ENCODE data around the gene P2RY13. TPM values are rescaled to one million over a fixed set of nuclear protein-coding genes. Genes with fewer than 3 reads are reported as not detected.
A peak's percentile ranks its signal among the peaks of the same experiment; 100 is the strongest.

P2RY13 gene
- total and polyA plus RNA-seq, 11 donors: 0.23 to 7.3 (median 0.45) TPM

DNA sequence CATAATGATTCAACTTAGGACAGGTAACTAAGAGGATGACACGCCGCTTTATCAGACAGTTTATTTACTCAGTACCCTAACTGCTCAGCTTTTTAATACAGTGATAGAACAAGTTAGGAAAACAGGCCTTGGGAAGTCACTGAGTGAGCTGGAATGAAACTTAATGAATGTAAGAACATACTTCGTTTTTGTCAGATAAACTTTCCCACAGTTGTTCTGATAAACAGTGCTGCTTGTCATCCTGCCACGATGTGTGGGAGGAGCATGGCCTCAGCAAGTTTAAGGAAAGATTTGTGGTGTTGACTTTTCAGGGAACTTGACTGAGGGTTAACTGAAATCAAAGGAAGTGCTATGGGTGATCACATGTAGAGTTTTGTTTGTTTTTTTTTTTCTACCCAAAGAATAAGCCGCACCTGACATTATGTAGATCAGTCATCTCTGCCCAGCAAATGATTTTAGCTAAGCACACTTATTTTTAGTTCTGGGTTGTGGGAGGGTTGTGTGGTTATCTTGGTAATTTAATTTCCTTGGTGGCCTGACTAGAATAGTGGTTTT is 45.4 kb downstream of the P2RY13 start:
- Histone ChIP-seq H3K27me3 (no peaks in the 10 kb centered on the region), H3K4me3 (no peak overlapping the region), H3K4me1 (peaks cover 0 to 26% (median 0%) of the 10 kb centered on the region in 12 donors), H3K36me3 (no peaks in the 10 kb centered on the region), H3K9me3 (no peaks in the 10 kb centered on the region), H3K27ac (peak overlapping the region in 6 of 12 donors; percentile 5 to 39 (median 30))
- intact Hi-C loops (cut with DNase I): loop anchor here (1.0 to 10.0 kb wide), 11 partner anchors 55 to 1137 kb away; no protein-coding TSS in a partner anchor
- TF ChIP-seq POLR2A (IDR thresholded peaks at IDR 0.05): no peak
- TF ChIP-seq, protein P1, sequence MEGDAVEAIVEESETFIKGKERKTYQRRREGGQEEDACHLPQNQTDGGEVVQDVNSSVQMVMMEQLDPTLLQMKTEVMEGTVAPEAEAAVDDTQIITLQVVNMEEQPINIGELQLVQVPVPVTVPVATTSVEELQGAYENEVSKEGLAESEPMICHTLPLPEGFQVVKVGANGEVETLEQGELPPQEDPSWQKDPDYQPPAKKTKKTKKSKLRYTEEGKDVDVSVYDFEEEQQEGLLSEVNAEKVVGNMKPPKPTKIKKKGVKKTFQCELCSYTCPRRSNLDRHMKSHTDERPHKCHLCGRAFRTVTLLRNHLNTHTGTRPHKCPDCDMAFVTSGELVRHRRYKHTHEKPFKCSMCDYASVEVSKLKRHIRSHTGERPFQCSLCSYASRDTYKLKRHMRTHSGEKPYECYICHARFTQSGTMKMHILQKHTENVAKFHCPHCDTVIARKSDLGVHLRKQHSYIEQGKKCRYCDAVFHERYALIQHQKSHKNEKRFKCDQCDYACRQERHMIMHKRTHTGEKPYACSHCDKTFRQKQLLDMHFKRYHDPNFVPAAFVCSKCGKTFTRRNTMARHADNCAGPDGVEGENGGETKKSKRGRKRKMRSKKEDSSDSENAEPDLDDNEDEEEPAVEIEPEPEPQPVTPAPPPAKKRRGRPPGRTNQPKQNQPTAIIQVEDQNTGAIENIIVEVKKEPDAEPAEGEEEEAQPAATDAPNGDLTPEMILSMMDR (IDR thresholded peaks at IDR 0.05): no peak
- peak in 2 of 4 donors; percentile 47 to 58 for ATAC-seq
- peak in 3 of 5 donors; percentile 41 to 47 (median 44) for DNase-seq
- 38 to 49% (median 46%) methylated on average over 5 of the region's 5 CpGs for WGBS, 4 donors

DNA sequence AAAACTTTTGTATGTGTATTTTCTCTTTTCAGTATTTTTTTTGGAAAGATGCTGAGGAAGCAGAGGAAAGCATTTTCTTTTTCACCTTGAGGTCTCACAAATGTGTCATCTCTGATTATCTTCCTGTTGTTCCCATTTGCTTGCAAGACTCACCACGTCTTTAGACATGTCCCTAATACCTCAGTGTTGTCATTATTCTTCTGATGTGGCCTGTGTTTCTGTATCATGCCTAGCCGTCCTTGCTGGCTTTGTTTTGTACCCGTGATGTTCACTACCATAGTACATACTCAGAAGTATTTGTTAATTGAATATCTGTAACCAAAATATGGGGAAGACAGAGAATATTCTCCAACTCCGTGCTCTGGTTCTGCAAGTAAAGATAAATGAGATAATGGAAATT is 46.0 kb downstream of the P2RY13 start:
- 48 to 67% (median 56%) methylated on average over 4 of the region's 4 CpGs for WGBS, 4 donors
- intact Hi-C loops (cut with DNase I): loop anchor here (1.0 to 10.0 kb wide), 11 partner anchors 55 to 1136 kb away; no protein-coding TSS in a partner anchor
- Histone ChIP-seq H3K4me1 (peaks cover 0 to 32% (median 0%) of the 10 kb centered on the region in 12 donors), H3K27me3 (no peaks in the 10 kb centered on the region), H3K9me3 (no peaks in the 10 kb centered on the region), H3K36me3 (no peaks in the 10 kb centered on the region), H3K27ac (peak overlapping the region in 6 of 12 donors; percentile 5 to 39 (median 30)), H3K4me3 (no peak overlapping the region)
- ATAC-seq (no peak), DNase-seq (no peak)
- TF ChIP-seq POLR2A (IDR thresholded peaks at IDR 0.05): no peak
- TF ChIP-seq, protein P1 (IDR thresholded peaks at IDR 0.05): no peak

DNA sequence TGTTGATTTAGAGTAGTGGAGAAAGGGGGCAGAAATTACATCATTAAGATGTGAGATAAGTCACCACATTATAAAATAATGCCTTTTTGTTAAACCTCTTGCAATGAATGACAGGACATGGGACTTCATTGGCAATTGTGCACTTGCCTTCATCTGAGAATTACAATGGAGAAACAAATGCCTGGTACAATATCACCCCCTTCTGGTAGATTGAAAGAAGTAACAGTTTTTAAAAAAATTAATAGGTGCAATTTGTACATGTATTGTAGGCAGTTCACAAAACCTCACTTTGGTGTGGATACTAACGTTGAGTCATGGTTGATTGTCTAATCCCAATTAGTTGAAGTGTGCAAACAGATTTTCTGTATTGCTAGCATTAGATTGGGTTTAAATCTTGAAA is 46.4 kb downstream of the P2RY13 start:
- intact Hi-C loops (cut with DNase I): loop anchor here (1.0 to 10.0 kb wide), 11 partner anchors 54 to 1136 kb away; no protein-coding TSS in a partner anchor
- Histone ChIP-seq H3K27me3 (no peaks in the 10 kb centered on the region), H3K27ac (peak overlapping the region in 6 of 12 donors; percentile 6 to 74 (median 46)), H3K4me1 (peaks cover 0 to 35% (median 0%) of the 10 kb centered on the region in 12 donors), H3K36me3 (no peaks in the 10 kb centered on the region), H3K4me3 (no peak overlapping the region), H3K9me3 (no peaks in the 10 kb centered on the region)
- WGBS, 4 donors: 1 to 6% (median 4%) methylated on average over 1 of the region's 1 CpG
- peak in 3 of 4 donors; percentile 54 to 73 (median 63) for ATAC-seq
- no peak for TF ChIP-seq POLR2A (IDR thresholded peaks at IDR 0.05)
- TF ChIP-seq, protein P1 (IDR thresholded peaks at IDR 0.05): peak; percentile 48 to 81 (median 68)
- DNase-seq: no peak

DNA sequence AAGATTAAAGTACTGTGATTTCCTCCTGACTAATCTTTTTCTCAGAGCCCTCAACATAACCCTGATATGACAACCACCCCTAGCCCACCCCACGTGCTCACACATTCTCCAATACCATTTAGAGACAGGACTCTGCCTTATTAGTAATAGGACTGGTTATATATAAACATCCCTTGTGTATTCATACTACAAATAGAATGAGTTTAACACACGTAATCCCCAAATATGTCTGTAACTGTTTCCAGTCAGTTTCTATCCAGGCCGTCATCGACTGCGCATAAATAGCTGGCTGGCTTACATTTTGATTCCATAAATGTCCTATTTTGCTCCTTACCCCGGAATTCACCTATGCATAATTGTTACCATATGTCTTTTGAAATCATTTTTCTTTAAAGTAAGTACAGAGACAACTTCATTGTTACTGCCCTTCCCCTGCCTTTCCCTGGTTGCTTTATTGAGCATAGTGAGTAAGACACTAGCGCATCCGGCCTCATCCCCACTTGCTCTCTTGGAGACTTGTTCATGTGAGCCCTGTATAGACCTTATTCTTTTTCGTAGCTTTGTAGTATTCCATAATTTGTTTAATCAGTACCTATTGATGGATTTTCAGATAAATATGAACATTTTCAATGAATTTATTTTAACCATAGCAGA is 47.6 kb downstream of the P2RY13 start:
- H3K27ac ChIP-seq: peak overlapping the region in 9 of 12 donors; percentile 6 to 74 (median 40)
- ATAC-seq: peak in 3 of 4 donors; percentile 58 to 75 (median 61)
- TF ChIP-seq, protein P1 (IDR thresholded peaks at IDR 0.05): no peak
- TF ChIP-seq POLR2A (IDR thresholded peaks at IDR 0.05): no peak

More for the DNA sequence above, 47.6 kb downstream of the P2RY13 start:
- H3K4me3 ChIP-seq: no peak overlapping the region
- no peaks in the 10 kb centered on the region for H3K27me3 ChIP-seq
- no peaks in the 10 kb centered on the region for H3K9me3 ChIP-seq
- WGBS, 4 donors: 70 to 80% (median 75%) methylated on average over 9 of the region's 9 CpGs
- H3K4me1 ChIP-seq: peaks cover 0 to 43% (median 0%) of the 10 kb centered on the region in 12 donors
- DNase-seq: peak in 3 of 5 donors; percentile 29 to 38 (median 32)
- H3K36me3 ChIP-seq: no peaks in the 10 kb centered on the region
- intact Hi-C loops (cut with DNase I): loop anchor here (1.0 to 10.0 kb wide), 9 partner anchors 53 to 1134 kb away; no protein-coding TSS in a partner anchor

Measured in heart left ventricle (tissue), 16 donors.